HepG2 (cell line): ENCODE data around the gene TBKBP1. TPM values are rescaled to one million over a fixed set of nuclear protein-coding genes. Genes with fewer than 3 reads are reported as not detected.

Experiments used
- HDAC2 ChIP-seq: sonication (generic); formaldehyde crosslinking; IDR thresholded peaks from 2 replicates; pipeline ENCODE4 v1.4.0; 2020; ENCODE audit warnings: missing genetic modification reagents
- KLF9 ChIP-seq: IDR thresholded peaks from 2 replicates; pipeline ENCODE4 v1.6.1; 2016; ENCODE audit warnings: low read depth
- MTA1 ChIP-seq: sonication (generic); formaldehyde crosslinking; IDR thresholded peaks from 2 replicates; pipeline ENCODE4 v1.4.0; 2020; ENCODE audit warnings: missing genetic modification reagents, mild to moderate bottlenecking, borderline replicate concordance
- NR2C2 ChIP-seq: sonication (generic); formaldehyde crosslinking; IDR thresholded peaks from 2 replicates; pipeline ENCODE4 v1.4.0; 2020; ENCODE audit warnings: missing genetic modification reagents, mild to moderate bottlenecking, moderate library complexity, borderline replicate concordance
- PRPF4 ChIP-seq: fragments of 200-400 bp; formaldehyde crosslinking; IDR thresholded peaks from 2 replicates; pipeline ENCODE4 v1.6.1; 2016; ENCODE audit warnings: low read length, low read depth; ENCODE audit not compliant: poor library complexity, severe bottlenecking
- RBM39 ChIP-seq: fragments of 200-400 bp; formaldehyde crosslinking; IDR thresholded peaks from one replicate; pipeline ENCODE4 v1.6.1; 2018; ENCODE audit warnings: antibody characterized with exemption, mild to moderate bottlenecking, low read depth, low read length; ENCODE audit not compliant: poor library complexity, severe bottlenecking
- SALL1 ChIP-seq: sonication (generic); formaldehyde crosslinking; IDR thresholded peaks from 2 replicates; pipeline ENCODE4 v1.8.0; 2022; ENCODE audit warnings: mild to moderate bottlenecking, missing genetic modification reagents
- TEAD3 ChIP-seq: optimal IDR thresholded peaks from 2 replicates; pipeline ENCODE3; 2016; ENCODE audit warnings: borderline replicate concordance
- ZFP37 ChIP-seq: sonication (generic); formaldehyde crosslinking; IDR thresholded peaks from 2 replicates; pipeline ENCODE4 v1.4.0; 2020; ENCODE audit warnings: missing genetic modification reagents, borderline replicate concordance
- ZNF121 ChIP-seq: sonication (generic); formaldehyde crosslinking; IDR thresholded peaks from 2 replicates; pipeline ENCODE4 v1.5.0; 2020; ENCODE audit warnings: mild to moderate bottlenecking, missing genetic modification reagents
- ZNF747 ChIP-seq: sonication (generic); formaldehyde crosslinking; IDR thresholded peaks from 2 replicates; pipeline ENCODE4 v1.8.1; 2023; ENCODE audit warnings: missing genetic modification reagents, mild to moderate bottlenecking, borderline replicate concordance
- ZNF883 ChIP-seq: sonication (generic); formaldehyde crosslinking; IDR thresholded peaks from 2 replicates; pipeline ENCODE4 v1.5.1; 2020; ENCODE audit warnings: mild to moderate bottlenecking, missing genetic modification reagents; ENCODE audit errors: not compliant biosample characterization
- polyA plus RNA-seq, 8 experiments: library from polyadenylated mRNA; depleted of rRNA in 3 of 8; stranded (reverse) in 7 of 8; unstranded in 1 of 8; fragments of >200 nt; fragmentation: Illumina TruSeq in 4 of 8; extraction: Trizol in 4 of 8; gene quantifications; 2 replicates each; pipeline versions ENCODE4 v1.2.1 to v1.2.3, GENCODE V29; 2011 to 2016; ENCODE audit warnings: low read depth in 4 of 8, missing spikeins in 1 of 8, mixed read lengths in 1 of 8; ENCODE audit not compliant: insufficient read depth in 1 of 8
- total RNA-seq, 5 experiments: library from RNA; depleted of rRNA; stranded (reverse); fragments of >200 nt; fragmentation: Illumina TruSeq; extraction: Trizol; gene quantifications; 2 replicates each; pipeline ENCODE4 v1.2.3, GENCODE V29; 2016; ENCODE audit warnings: low read depth in 1 of 5
- TF ChIP-seq, protein P1 (sequence below): IDR thresholded peaks from 2 replicates; pipeline ENCODE4 v1.6.1; 2012; ENCODE audit warnings: inconsistent platforms
- TF ChIP-seq, protein P2 (sequence below): sonication (generic); formaldehyde crosslinking; IDR thresholded peaks from 2 replicates; pipeline ENCODE4 v1.5.1; 2020; ENCODE audit warnings: missing genetic modification reagents, mild to moderate bottlenecking, borderline replicate concordance
- TF ChIP-seq, protein P3 (sequence below): sonication (generic); formaldehyde crosslinking; IDR thresholded peaks from 2 replicates; pipeline ENCODE4 v1.9.0; 2021; ENCODE audit warnings: missing genetic modification reagents, borderline replicate concordance
- TF ChIP-seq, protein P4 (sequence below): sonication (generic); formaldehyde crosslinking; IDR thresholded peaks from 2 replicates; pipeline ENCODE4 v1.4.0; 2020; ENCODE audit warnings: mild to moderate bottlenecking, low read depth, missing genetic modification reagents
- TF ChIP-seq, protein P5 (sequence below): sonication (generic); formaldehyde crosslinking; IDR thresholded peaks from 2 replicates; pipeline ENCODE4 v1.4.0; 2020; ENCODE audit warnings: mild to moderate bottlenecking, missing genetic modification reagents
- TF ChIP-seq, protein P6 (sequence below): sonication (generic); formaldehyde crosslinking; IDR thresholded peaks from 2 replicates; pipeline ENCODE4 v1.4.0; 2020; ENCODE audit warnings: missing genetic modification reagents, mild to moderate bottlenecking, borderline replicate concordance

The TBKBP1 gene
- total and polyA plus RNA-seq, 2 of the 13 experiments (the other 11 are each of a cell fraction or from before 2014, with no cell fraction given), result 2.6 to 7.0 TPM

DNA sequence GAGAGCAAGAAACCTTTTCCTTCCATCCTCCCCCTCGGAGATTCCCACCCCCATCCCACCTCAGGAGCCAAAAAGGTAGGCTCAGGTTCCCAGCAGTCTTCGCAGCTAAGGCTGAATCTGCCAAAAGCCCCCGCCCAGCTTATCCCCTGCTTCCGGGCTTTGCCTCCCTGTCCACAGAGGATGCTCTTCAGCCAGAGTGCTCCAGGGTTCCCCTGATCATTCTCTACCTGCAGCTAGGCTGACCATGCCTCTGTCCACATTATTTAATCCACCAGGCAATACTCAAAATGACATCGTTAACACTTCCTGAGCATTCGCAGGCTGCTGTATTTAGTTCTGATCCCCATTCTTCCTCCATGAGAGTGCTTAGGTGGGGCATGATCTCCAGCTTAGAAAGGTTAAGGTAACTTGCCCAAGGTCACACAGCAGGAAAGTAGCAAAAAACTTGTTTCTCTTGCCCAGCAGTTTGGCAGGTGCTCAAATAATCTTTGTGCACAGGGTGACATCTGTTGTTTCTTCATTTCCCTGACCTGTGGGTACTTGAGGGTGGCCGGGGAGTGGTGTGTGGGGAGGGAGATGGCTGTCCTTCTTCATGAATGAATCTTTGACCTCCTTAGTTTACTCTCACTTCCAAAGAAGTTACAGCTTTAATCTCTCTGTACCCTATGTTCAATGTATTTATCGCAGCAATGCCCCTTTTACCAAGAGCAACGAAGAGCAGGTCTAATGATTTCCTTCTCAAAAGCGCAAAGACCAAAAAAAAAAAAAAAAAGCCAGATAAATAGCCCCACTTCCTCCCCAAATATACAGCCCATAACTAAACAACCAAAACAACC, 848 bp upstream of the TBKBP1 start (continued):
- TF ChIP-seq ZNF121 (CRISPR knock-in tag) (no peak), SALL1 (CRISPR knock-in tag) (no peak), TEAD3 (CRISPR knock-in tag) (no peak), ZNF747 (CRISPR knock-in tag) (no peak), PRPF4 (no peak), KLF9 (CRISPR knock-in tag) (no peak), HDAC2 (no peak), MTA1 (CRISPR knock-in tag) (no peak), RBM39 (no peak), ZFP37 (no peak), NR2C2 (CRISPR knock-in tag) (no peak), ZNF883 (CRISPR knock-in tag) (no peak)
- TF ChIP-seq, protein P1, sequence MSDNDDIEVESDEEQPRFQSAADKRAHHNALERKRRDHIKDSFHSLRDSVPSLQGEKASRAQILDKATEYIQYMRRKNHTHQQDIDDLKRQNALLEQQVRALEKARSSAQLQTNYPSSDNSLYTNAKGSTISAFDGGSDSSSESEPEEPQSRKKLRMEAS, result no peak
- TF ChIP-seq, protein P2, sequence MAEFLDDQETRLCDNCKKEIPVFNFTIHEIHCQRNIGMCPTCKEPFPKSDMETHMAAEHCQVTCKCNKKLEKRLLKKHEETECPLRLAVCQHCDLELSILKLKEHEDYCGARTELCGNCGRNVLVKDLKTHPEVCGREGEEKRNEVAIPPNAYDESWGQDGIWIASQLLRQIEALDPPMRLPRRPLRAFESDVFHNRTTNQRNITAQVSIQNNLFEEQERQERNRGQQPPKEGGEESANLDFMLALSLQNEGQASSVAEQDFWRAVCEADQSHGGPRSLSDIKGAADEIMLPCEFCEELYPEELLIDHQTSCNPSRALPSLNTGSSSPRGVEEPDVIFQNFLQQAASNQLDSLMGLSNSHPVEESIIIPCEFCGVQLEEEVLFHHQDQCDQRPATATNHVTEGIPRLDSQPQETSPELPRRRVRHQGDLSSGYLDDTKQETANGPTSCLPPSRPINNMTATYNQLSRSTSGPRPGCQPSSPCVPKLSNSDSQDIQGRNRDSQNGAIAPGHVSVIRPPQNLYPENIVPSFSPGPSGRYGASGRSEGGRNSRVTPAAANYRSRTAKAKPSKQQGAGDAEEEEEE (CRISPR knock-in tag), result no peak
- TF ChIP-seq, protein P3, sequence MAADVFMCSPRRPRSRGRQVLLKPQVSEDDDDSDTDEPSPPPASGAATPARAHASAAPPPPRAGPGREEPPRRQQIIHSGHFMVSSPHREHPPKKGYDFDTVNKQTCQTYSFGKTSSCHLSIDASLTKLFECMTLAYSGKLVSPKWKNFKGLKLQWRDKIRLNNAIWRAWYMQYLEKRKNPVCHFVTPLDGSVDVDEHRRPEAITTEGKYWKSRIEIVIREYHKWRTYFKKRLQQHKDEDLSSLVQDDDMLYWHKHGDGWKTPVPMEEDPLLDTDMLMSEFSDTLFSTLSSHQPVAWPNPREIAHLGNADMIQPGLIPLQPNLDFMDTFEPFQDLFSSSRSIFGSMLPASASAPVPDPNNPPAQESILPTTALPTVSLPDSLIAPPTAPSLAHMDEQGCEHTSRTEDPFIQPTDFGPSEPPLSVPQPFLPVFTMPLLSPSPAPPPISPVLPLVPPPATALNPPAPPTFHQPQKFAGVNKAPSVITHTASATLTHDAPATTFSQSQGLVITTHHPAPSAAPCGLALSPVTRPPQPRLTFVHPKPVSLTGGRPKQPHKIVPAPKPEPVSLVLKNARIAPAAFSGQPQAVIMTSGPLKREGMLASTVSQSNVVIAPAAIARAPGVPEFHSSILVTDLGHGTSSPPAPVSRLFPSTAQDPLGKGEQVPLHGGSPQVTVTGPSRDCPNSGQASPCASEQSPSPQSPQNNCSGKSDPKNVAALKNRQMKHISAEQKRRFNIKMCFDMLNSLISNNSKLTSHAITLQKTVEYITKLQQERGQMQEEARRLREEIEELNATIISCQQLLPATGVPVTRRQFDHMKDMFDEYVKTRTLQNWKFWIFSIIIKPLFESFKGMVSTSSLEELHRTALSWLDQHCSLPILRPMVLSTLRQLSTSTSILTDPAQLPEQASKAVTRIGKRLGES, result no peak
- TF ChIP-seq, protein P4, sequence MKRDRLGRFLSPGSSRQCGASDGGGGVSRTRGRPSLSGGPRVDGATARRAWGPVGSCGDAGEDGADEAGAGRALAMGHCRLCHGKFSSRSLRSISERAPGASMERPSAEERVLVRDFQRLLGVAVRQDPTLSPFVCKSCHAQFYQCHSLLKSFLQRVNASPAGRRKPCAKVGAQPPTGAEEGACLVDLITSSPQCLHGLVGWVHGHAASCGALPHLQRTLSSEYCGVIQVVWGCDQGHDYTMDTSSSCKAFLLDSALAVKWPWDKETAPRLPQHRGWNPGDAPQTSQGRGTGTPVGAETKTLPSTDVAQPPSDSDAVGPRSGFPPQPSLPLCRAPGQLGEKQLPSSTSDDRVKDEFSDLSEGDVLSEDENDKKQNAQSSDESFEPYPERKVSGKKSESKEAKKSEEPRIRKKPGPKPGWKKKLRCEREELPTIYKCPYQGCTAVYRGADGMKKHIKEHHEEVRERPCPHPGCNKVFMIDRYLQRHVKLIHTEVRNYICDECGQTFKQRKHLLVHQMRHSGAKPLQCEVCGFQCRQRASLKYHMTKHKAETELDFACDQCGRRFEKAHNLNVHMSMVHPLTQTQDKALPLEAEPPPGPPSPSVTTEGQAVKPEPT (CRISPR knock-in tag), result no peak
- TF ChIP-seq, protein P5, sequence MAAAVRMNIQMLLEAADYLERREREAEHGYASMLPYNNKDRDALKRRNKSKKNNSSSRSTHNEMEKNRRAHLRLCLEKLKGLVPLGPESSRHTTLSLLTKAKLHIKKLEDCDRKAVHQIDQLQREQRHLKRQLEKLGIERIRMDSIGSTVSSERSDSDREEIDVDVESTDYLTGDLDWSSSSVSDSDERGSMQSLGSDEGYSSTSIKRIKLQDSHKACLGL, result no peak
- TF ChIP-seq, protein P6, sequence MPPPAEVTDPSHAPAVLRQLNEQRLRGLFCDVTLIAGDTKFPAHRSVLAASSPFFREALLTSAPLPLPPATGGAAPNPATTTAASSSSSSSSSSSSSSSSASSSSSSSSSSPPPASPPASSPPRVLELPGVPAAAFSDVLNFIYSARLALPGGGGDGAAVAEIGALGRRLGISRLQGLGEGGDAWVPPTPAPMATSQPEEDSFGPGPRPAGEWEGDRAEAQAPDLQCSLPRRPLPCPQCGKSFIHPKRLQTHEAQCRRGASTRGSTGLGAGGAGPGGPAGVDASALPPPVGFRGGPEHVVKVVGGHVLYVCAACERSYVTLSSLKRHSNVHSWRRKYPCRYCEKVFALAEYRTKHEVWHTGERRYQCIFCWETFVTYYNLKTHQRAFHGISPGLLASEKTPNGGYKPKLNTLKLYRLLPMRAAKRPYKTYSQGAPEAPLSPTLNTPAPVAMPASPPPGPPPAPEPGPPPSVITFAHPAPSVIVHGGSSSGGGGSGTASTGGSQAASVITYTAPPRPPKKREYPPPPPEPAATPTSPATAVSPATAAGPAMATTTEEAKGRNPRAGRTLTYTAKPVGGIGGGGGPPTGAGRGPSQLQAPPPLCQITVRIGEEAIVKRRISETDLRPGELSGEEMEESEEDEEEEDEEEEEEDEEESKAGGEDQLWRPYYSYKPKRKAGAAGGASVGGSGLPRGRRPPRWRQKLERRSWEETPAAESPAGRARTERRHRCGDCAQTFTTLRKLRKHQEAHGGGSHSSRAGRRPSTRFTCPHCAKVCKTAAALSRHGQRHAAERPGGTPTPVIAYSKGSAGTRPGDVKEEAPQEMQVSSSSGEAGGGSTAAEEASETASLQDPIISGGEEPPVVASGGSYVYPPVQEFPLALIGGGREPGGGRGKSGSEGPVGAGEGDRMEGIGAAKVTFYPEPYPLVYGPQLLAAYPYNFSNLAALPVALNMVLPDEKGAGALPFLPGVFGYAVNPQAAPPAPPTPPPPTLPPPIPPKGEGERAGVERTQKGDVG (CRISPR knock-in tag), result no peak
